Parathyroid adenoma (tissue), 2 donors: ENCODE data around the gene RAB36.

Source experiments
- H2AFZ ChIP-seq: fragments of 300-600 bp; sonication (generic); one replicate; pipeline ENCODE4 v1.7.0; 2017; ENCODE audit warnings: antibody characterized with exemption, mild to moderate bottlenecking
- H3K27ac ChIP-seq: fragments of 300-600 bp; sonication (generic); one replicate; pipeline ENCODE4 v1.7.0; 2017
- H3K27me3 ChIP-seq: fragments of 300-600 bp; sonication (generic); one replicate; pipeline ENCODE4 v1.7.0; 2017; ENCODE audit warnings: low read length; ENCODE audit not compliant: control insufficient read depth, insufficient read depth
- H3K36me3 ChIP-seq: fragments of 300-600 bp; sonication (generic); one replicate; pipeline ENCODE4 v1.7.0; 2017; ENCODE audit warnings: low read length; ENCODE audit not compliant: control insufficient read depth, insufficient read depth
- H3K4me1 ChIP-seq: fragments of 300-600 bp; sonication (generic); one replicate; pipeline ENCODE4 v1.7.0; 2017; ENCODE audit warnings: control low read depth
- H3K4me2 ChIP-seq: fragments of 300-600 bp; sonication (generic); one replicate; pipeline ENCODE4 v1.7.0; 2017; ENCODE audit warnings: low read length
- H3K4me3 ChIP-seq: fragments of 300-600 bp; sonication (generic); one replicate; pipeline ENCODE4 v1.7.0; 2017; ENCODE audit warnings: low read depth, low read length
- H3K79me2 ChIP-seq: fragments of 300-600 bp; sonication (generic); one replicate; pipeline ENCODE4 v1.7.0; 2017; ENCODE audit warnings: control low read depth
- H3K9ac ChIP-seq: fragments of 300-600 bp; sonication (generic); one replicate; pipeline ENCODE4 v1.7.0; 2017; ENCODE audit warnings: mild to moderate bottlenecking
- H3K9me3 ChIP-seq: fragments of 300-600 bp; sonication (generic); one replicate; pipeline ENCODE4 v1.7.0; 2017; ENCODE audit warnings: low read length; ENCODE audit not compliant: control insufficient read depth
- TF ChIP-seq, protein P1 (sequence below): fragments of 300-600 bp; sonication (generic); IDR thresholded peaks from one replicate; pipeline ENCODE4 v1.7.0; 2017; ENCODE audit warnings: antibody characterized with exemption, mild to moderate bottlenecking
- donor health status: primary hyperparathyroidism.

RAB36 gene, protein sequence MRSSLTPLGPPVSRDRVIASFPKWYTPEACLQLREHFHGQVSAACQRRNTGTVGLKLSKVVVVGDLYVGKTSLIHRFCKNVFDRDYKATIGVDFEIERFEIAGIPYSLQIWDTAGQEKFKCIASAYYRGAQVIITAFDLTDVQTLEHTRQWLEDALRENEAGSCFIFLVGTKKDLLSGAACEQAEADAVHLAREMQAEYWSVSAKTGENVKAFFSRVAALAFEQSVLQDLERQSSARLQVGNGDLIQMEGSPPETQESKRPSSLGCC

DNA sequence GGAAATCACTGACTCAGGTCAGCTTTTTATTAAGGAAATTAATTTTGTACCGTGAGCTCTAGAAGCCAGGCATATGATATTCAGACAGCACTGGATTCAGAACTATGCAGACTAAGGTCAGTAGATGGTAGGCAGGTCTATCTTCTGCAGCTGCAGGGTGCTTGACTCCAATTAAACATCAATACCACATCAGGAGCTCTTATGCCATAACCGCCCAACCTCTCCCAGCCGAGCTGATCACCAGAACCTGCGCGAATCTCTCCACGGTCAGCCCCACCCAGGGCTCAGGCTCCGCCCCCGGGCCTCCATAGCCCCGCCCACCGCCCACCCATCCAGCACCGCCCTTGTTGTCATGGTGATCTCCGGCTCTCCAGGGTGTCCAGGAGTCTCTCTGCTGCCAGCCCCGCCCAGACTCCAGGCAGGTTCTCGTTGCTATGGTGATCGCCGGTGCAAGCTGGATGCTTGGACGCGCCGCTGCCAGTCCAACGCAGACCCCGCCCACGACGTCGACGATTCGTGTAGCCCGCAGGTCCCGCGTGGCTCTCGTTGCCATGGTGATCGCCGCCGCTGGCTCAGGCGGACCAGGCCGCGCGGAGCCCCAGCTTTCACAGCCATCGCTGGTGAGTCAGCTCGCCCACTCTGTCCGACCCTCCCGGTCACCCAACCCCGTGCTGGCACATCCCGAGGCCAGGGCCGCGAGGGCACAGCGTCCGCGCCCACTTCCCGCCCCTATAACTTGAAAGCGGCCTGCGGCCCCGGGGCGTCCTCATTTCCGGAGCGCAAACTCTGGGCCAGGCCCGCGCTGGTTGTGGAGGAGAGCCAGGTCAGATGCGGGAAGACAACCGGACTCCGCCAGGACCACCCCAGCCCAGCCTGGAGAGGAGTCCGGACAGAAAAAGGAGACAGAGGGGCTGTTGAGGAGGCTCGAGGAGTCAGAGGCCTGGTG lies at the start of gene RAB36:
Gene RAB36 (plus strand): TSS at position 546 of the 946 bp plus-strand sequence. CDS start 1,140 bp downstream, outside the sequence.
- no peak within 1 kb of the TSS for H3K9ac ChIP-seq
- TF ChIP-seq, protein P1, sequence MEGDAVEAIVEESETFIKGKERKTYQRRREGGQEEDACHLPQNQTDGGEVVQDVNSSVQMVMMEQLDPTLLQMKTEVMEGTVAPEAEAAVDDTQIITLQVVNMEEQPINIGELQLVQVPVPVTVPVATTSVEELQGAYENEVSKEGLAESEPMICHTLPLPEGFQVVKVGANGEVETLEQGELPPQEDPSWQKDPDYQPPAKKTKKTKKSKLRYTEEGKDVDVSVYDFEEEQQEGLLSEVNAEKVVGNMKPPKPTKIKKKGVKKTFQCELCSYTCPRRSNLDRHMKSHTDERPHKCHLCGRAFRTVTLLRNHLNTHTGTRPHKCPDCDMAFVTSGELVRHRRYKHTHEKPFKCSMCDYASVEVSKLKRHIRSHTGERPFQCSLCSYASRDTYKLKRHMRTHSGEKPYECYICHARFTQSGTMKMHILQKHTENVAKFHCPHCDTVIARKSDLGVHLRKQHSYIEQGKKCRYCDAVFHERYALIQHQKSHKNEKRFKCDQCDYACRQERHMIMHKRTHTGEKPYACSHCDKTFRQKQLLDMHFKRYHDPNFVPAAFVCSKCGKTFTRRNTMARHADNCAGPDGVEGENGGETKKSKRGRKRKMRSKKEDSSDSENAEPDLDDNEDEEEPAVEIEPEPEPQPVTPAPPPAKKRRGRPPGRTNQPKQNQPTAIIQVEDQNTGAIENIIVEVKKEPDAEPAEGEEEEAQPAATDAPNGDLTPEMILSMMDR, result no peak

DNA sequence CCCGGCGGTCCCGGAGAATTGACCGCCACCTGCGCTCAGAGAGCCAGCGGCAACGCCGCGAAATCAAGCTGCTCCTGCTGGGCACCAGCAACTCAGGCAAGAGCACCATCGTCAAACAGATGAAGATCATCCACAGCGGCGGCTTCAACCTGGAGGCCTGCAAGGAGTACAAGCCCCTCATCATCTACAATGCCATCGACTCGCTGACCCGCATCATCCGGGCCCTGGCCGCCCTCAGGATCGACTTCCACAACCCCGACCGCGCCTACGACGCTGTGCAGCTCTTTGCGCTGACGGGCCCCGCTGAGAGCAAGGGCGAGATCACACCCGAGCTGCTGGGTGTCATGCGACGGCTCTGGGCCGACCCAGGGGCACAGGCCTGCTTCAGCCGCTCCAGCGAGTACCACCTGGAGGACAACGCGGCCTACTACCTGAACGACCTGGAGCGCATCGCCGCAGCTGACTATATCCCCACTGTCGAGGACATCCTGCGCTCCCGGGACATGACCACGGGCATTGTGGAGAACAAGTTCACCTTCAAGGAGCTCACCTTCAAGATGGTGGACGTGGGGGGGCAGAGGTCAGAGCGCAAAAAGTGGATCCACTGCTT lies 49.4 kb upstream of the RAB36 start:
- Histone ChIP-seq H3K9ac (no peak overlapping the region), H3K4me1 (peaks cover 3% of the 10 kb centered on the region)

More for the DNA sequence above, at the start of gene RAB36:
- Histone ChIP-seq H3K4me1 (peaks cover 2% of the 10 kb centered on the region), H3K79me2 (no peaks in the 10 kb centered on the region), H3K4me2 (peak within 1 kb of the TSS; percentile 95), H2AFZ (peak within 1 kb of the TSS; percentile 72), H3K27ac (no peak within 1 kb of the TSS), H3K36me3 (no peaks in the 10 kb centered on the region), H3K27me3 (no peaks in the 10 kb centered on the region), H3K4me3 (peak within 1 kb of the TSS; percentile 74), H3K9me3 (no peaks in the 10 kb centered on the region)

DNA sequence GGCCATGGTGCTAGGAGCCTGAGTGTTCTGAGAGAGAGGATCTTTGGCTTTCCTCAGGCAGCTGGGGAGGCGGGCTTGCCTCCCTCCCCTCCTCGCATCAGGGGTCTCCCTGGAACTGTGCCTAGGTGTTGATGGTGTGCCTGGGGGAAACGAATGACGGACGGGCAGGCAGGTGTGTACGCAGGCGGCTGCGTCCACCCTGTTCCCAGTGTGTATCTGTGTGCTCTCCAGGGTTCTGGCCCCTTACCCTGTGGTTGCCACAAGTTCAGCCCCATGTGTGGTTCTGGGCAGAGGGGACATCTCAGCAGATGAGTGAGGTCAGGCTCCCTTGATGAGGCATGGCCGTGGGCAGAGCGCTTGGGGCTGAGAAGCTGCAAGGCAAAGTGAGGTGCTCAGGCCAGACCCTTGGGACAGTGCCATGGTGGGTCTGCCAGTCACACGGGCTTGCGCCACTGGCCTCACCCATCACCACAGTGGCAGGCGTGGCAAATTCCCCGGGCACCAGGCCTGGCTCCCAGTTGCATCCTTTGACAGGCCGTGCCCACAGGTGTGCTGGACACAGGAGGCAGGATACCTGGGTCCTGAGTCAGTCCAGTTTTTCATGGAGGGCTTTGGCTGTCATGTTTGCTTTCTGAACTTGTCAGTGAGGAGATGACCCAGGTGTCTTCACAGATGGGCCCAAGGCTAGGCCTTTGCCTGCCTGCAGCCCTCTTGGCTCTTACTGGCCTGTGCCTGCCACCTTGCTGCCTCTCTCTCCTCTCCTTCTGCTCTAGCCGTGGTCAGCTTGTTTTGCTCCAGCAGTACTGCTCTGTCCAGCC lies 47.7 kb upstream of the RAB36 start:
- no peaks in the 10 kb centered on the region for H3K36me3 ChIP-seq
- H3K27ac ChIP-seq, result no peak overlapping the region
- TF ChIP-seq, protein P1, result no peak
- H2AFZ ChIP-seq, result no peak overlapping the region
- no peak overlapping the region for H3K4me2 ChIP-seq
- no peaks in the 10 kb centered on the region for H3K9me3 ChIP-seq
- peaks cover 3% of the 10 kb centered on the region for H3K4me1 ChIP-seq
- H3K79me2 ChIP-seq, result no peaks in the 10 kb centered on the region
- H3K4me3 ChIP-seq, result no peak overlapping the region
- H3K9ac ChIP-seq, result no peak overlapping the region
- H3K27me3 ChIP-seq, result no peaks in the 10 kb centered on the region

More for the DNA sequence above, 49.4 kb upstream of the RAB36 start:
- Histone ChIP-seq H3K4me3 (no peak overlapping the region), H3K27ac (no peak overlapping the region), H3K9me3 (no peaks in the 10 kb centered on the region), H2AFZ (no peak overlapping the region), H3K36me3 (no peaks in the 10 kb centered on the region), H3K4me2 (no peak overlapping the region), H3K27me3 (no peaks in the 10 kb centered on the region), H3K79me2 (no peaks in the 10 kb centered on the region)
- TF ChIP-seq, protein P1, result no peak

- Histone ChIP-seq H3K27ac (peak overlapping the region; percentile 29), H3K9me3 (no peaks in the 10 kb centered on the region), H3K4me2 (no peak overlapping the region), H3K4me3 (no peak overlapping the region), H2AFZ (no peak overlapping the region), H3K27me3 (no peaks in the 10 kb centered on the region), H3K9ac (no peak overlapping the region), H3K79me2 (no peaks in the 10 kb centered on the region), H3K4me1 (peaks cover 2% of the 10 kb centered on the region), H3K36me3 (no peaks in the 10 kb centered on the region)
- TF ChIP-seq, protein P1, result no peak
Measured at GRCh38 chr22:23098230-23098705, 47.0 kb upstream of the RAB36 start.
